Measurements from ENCODE around the gene ANKRD11.
"Not testable (repeated sequence)": the region's sequence is repeated elsewhere in the genome, so short reads cannot be mapped to it uniquely, and the experiment has no call there.

ANKRD11 gene

GRCh38 chr16:89273741-89274472, 216.5 kb downstream of the ANKRD11 start:
- H3K4me3 ChIP-seq (ENCODE audit: low read length) = no peak overlapping the region
- no peak for TF ChIP-seq CTCF (IDR thresholded peaks at IDR 0.05; ENCODE audit: insufficient read depth, low read depth, low read length, missing control alignments)
- DNase-seq (ENCODE audit: low read depth) = no peak

- no peak for TF ChIP-seq CTCF (IDR thresholded peaks at IDR 0.05; ENCODE audit: insufficient read depth, low read depth, low read length, missing control alignments)
Measured at GRCh38 chr16:89272631-89273030, 217.7 kb downstream of the ANKRD11 start.

GRCh38 chr16:89270666-89271345, 219.6 kb downstream of the ANKRD11 start:
- DNase-seq (ENCODE audit: low read depth) = no peak
- TF ChIP-seq CTCF (IDR thresholded peaks at IDR 0.05; ENCODE audit: insufficient read depth, low read depth, low read length, missing control alignments) = no peak
- no peak overlapping the region for H3K4me3 ChIP-seq (ENCODE audit: low read length)

More at GRCh38 chr16:89272631-89273030, 217.7 kb downstream of the ANKRD11 start:
- DNase-seq (ENCODE audit: low read depth) = no peak
- H3K4me3 ChIP-seq (ENCODE audit: low read length) = no peak overlapping the region

GRCh38 chr16:89269805-89270665, 220.3 kb downstream of the ANKRD11 start:
- H3K4me3 ChIP-seq (ENCODE audit: low read length) = no peak overlapping the region
- TF ChIP-seq CTCF (IDR thresholded peaks at IDR 0.05; ENCODE audit: insufficient read depth, low read depth, low read length, missing control alignments) = no peak
- no peak for DNase-seq (ENCODE audit: low read depth)

- no peak overlapping the region for H3K4me3 ChIP-seq (ENCODE audit: low read length)
- peak; percentile 27 for DNase-seq (ENCODE audit: low read depth)
- TF ChIP-seq CTCF (IDR thresholded peaks at IDR 0.05; ENCODE audit: insufficient read depth, low read depth, low read length, missing control alignments) = no peak
Measured at GRCh38 chr16:89268987-89269735, 221.2 kb downstream of the ANKRD11 start.

GRCh38 chr16:89268585-89268984, 221.8 kb downstream of the ANKRD11 start:
- no peak for TF ChIP-seq CTCF (IDR thresholded peaks at IDR 0.05; ENCODE audit: insufficient read depth, low read depth, low read length, missing control alignments)
- no peak overlapping the region for H3K4me3 ChIP-seq (ENCODE audit: low read length)
- DNase-seq (ENCODE audit: low read depth) = no peak

GRCh38 chr16:89267746-89268145, 222.6 kb downstream of the ANKRD11 start:
- DNase-seq (ENCODE audit: low read depth) = not testable (repeated sequence)

More at GRCh38 chr16:89267746-89268145, 222.6 kb downstream of the ANKRD11 start:
- H3K4me3 ChIP-seq (ENCODE audit: low read length) = not testable (repeated sequence)
